ENCODE data around the gene SLC15A3.

DNA sequence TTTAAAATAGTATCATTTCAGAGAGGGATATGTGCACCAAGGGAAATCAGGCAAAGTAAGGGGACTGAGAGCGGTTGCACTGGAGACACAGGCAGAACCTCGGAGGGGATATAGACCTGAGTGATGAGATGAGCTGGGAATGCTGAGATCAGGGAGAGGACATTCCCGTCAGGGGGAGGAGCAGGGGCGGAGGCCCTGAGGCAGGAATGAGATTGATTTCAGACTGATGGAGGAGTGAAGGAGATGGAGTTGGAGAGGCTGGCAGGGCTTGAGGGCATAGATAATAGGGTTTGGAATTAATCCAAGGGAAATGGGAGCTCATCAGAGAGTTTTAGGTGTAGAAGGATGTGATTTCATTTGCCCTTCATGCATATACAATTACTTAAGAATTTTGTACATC, 32.7 kb upstream of the SLC15A3 start:
- TF ChIP-seq, protein P1, sequence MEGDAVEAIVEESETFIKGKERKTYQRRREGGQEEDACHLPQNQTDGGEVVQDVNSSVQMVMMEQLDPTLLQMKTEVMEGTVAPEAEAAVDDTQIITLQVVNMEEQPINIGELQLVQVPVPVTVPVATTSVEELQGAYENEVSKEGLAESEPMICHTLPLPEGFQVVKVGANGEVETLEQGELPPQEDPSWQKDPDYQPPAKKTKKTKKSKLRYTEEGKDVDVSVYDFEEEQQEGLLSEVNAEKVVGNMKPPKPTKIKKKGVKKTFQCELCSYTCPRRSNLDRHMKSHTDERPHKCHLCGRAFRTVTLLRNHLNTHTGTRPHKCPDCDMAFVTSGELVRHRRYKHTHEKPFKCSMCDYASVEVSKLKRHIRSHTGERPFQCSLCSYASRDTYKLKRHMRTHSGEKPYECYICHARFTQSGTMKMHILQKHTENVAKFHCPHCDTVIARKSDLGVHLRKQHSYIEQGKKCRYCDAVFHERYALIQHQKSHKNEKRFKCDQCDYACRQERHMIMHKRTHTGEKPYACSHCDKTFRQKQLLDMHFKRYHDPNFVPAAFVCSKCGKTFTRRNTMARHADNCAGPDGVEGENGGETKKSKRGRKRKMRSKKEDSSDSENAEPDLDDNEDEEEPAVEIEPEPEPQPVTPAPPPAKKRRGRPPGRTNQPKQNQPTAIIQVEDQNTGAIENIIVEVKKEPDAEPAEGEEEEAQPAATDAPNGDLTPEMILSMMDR (IDR thresholded peaks at IDR 0.05; ENCODE audit: low read depth, low read length) = no peak
- no peak for TF ChIP-seq EZH2phosphoT487 (IDR thresholded peaks at IDR 0.05; ENCODE audit: low read depth)
